Keratinocyte (primary cell): Measurements from ENCODE around the gene TMCC1. TPM values are rescaled to one million over a fixed set of nuclear protein-coding genes. Genes with fewer than 3 reads are reported as not detected.

Experiments used
- DNase-seq: peaks from one replicate; pipeline ENCODE4 v3.0.0-alpha.2; 2011; ENCODE audit warnings: low read depth, missing footprints, low spot score
- FAIRE-seq: peaks from 2 replicates; lab custom pipeline; 2011; peaks lifted over from hg19 to GRCh38; lab: Jason Lieb, UNC
- H2AFZ ChIP-seq: 2 replicates; pipeline ENCODE4 v1.6.0; 2012; ENCODE audit warnings: low read length, control low read depth, inconsistent platforms; ENCODE audit not compliant: control insufficient read depth
- H3K27ac ChIP-seq: 2 replicates; pipeline ENCODE4 v1.5.1; 2011; ENCODE audit warnings: low read length; ENCODE audit not compliant: control insufficient read depth, insufficient read depth
- H3K27me3 ChIP-seq: 3 replicates; pipeline ENCODE4 v1.6.0; 2011; ENCODE audit warnings: low read length; ENCODE audit not compliant: control insufficient read depth, insufficient read depth; ENCODE audit errors: extremely low read depth
- H3K36me3 ChIP-seq, 2 experiments: 2 replicates in 1 of 2; 3 replicates in 1 of 2; pipeline ENCODE4 v1.5.1; 2011; ENCODE audit warnings: low read length in 2 of 2, mild to moderate bottlenecking in 1 of 2; ENCODE audit not compliant: control insufficient read depth in 2 of 2, insufficient read depth in 2 of 2; ENCODE audit errors: extremely low read depth in 1 of 2
- H3K4me1 ChIP-seq: 3 replicates; pipeline ENCODE4 v1.5.1; 2011; ENCODE audit warnings: low read length; ENCODE audit not compliant: control insufficient read depth, insufficient read depth; ENCODE audit errors: extremely low read depth
- H3K4me2 ChIP-seq: 3 replicates; pipeline ENCODE4 v1.6.0; 2011; ENCODE audit warnings: low read depth, low read length; ENCODE audit not compliant: control insufficient read depth, insufficient read depth; ENCODE audit errors: extremely low read depth
- H3K4me3 ChIP-seq, 3 experiments: fragments of 200-600 bp in 1 of 3; sonication (generic) in 1 of 3; 2 replicates in 2 of 3; 3 replicates in 1 of 3; pipeline ENCODE4 v1.5.1; 2011 to 2016; ENCODE audit warnings: low read length in 3 of 3, mild to moderate bottlenecking in 3 of 3, control low read depth in 2 of 3, inconsistent platforms in 1 of 3, low read depth in 1 of 3, mixed read lengths in 1 of 3, mixed run types in 1 of 3, moderate library complexity in 1 of 3; ENCODE audit not compliant: control insufficient read depth in 2 of 3, insufficient read depth in 2 of 3; ENCODE audit errors: extremely low read depth in 1 of 3
- H3K79me2 ChIP-seq: 2 replicates; pipeline ENCODE4 v1.6.0; 2012; ENCODE audit warnings: low read length; ENCODE audit not compliant: control insufficient read depth, insufficient read depth
- H3K9ac ChIP-seq: 3 replicates; pipeline ENCODE4 v1.6.0; 2011; ENCODE audit warnings: low read length; ENCODE audit not compliant: control insufficient read depth, insufficient read depth; ENCODE audit errors: extremely low read depth
- H3K9me1 ChIP-seq: 3 replicates; pipeline ENCODE4 v1.6.0; 2011; ENCODE audit warnings: low read length; ENCODE audit not compliant: control insufficient read depth, insufficient read depth; ENCODE audit errors: extremely low read depth
- H3K9me3 ChIP-seq: 2 replicates; pipeline ENCODE4 v1.5.1; 2012; ENCODE audit warnings: low read depth, low read length; ENCODE audit not compliant: control insufficient read depth
- H4K20me1 ChIP-seq: 3 replicates; pipeline ENCODE4 v1.6.0; 2011; ENCODE audit warnings: low read length; ENCODE audit not compliant: control insufficient read depth, insufficient read depth; ENCODE audit errors: extremely low read depth
- CTCF ChIP-seq, 3 experiments: IDR thresholded peaks in 1 of 3; conservative IDR thresholded peaks in 1 of 3; optimal IDR thresholded peaks in 1 of 3; 2 replicates in 2 of 3; 3 replicates in 1 of 3; pipeline versions ENCODE3 to v1.5.1; 2011; ENCODE audit warnings: low read length in 3 of 3, mild to moderate bottlenecking in 3 of 3, moderate library complexity in 2 of 3, control low read depth in 1 of 3, inconsistent platforms in 1 of 3; ENCODE audit not compliant: insufficient read depth in 2 of 3; ENCODE audit errors: extremely low read depth in 1 of 3
- EZH2 ChIP-seq: IDR thresholded peaks from one replicate; pipeline ENCODE4 v1.6.1; 2012; ENCODE audit warnings: inconsistent platforms, mild to moderate bottlenecking, low read length, moderate library complexity
- dilution Hi-C: fragments of 300-500 bp; cut with MboI; formaldehyde crosslinking; loops from one replicate; pipeline ENCODE4 v1.7.0; 2020; ENCODE audit warnings: low sequenced_read_pairs; ENCODE audit not compliant: extremely low pct_ligation_motif_present
- polyA plus RNA-seq, 5 experiments: library from polyadenylated mRNA; depleted of rRNA in 3 of 5; stranded (reverse) in 3 of 5; stranded (forward) in 1 of 5; unstranded in 1 of 5; fragments of >200 nt; gene quantifications; 1 replicate in 1 of 5; 2 replicates in 3 of 5; 3 replicates in 1 of 5; pipeline versions ENCODE4 v1.2.1 to v1.2.3, GENCODE V29; 2011 to 2012; ENCODE audit warnings: missing spikeins in 2 of 5, low read depth in 1 of 5, low replicate concordance in 1 of 5

Gene TMCC1
- polyA plus RNA-seq, 1 donor (not counting 4 experiments of a cell fraction or from before 2014, with no cell fraction given), result 27.7 TPM

DNA sequence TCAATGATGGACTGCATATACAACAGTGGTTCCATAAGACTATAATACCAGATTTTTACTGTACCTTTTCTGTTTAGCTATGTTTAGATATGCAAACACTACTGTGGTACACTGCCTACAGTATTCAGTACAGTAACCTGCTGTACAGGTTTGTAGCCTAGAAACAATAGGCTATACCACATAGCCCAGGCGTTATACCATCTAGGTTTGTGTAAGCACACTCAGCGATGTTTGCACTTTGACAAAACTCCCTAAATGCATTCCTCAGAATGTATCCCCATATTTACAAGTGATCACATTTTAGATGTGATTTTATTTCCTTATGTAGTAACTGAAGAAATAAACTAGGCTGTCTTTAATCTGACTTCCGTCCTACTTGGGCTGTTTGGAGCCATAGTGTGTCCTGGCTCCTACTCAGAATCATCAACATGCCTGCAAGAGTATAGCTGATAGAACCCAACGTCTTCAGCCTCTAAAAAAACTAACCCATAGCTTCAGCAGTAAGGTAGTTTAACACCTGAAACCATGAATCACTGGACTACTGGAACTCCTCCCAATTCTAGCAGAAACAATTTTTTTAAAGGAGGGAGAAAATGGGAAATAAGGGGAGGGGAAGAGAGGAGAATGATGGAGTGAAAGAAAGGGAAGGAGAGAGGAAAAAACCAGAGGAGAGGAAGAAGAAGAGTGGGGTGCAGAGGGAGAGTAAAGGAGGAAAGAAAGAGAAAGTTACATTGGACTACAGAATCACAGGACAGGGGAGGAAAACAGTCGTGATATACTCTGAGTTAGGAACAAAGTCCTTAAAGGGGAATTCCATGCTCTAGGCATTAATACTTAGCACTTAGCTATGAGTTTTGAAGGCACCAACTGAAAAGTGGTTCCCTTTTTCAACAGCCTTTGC lies 219.4 kb downstream of the TMCC1 start:
- no peaks in the 10 kb centered on the region for H3K9me3 ChIP-seq
- peaks cover 77% of the 10 kb centered on the region for H3K79me2 ChIP-seq
- no peaks in the 10 kb centered on the region for H3K27me3 ChIP-seq
- TF ChIP-seq CTCF (optimal IDR thresholded peaks at IDR 0.05 in 1 of 3, IDR thresholded peaks at IDR 0.05 in 1 of 3, conservative IDR thresholded peaks at IDR 0.05 in 1 of 3; ENCODE audit: extremely low read depth in 1 of 3, insufficient read depth in 2 of 3, low read length in 3 of 3) (no peak), EZH2 (no peak)
- H3K9ac ChIP-seq, result peak overlapping the region; percentile 47
- peak overlapping the region; percentile 81 for H3K4me2 ChIP-seq
- peaks cover 17% of the 10 kb centered on the region for H3K4me1 ChIP-seq
- H4K20me1 ChIP-seq, result no peaks in the 10 kb centered on the region
- no peaks in the 10 kb centered on the region for H3K9me1 ChIP-seq
- peak overlapping the region; percentile 71 for H3K27ac ChIP-seq
- H3K36me3 ChIP-seq, result peaks cover 11 to 17% of the 10 kb centered on the region in 2 experiments
- dilution Hi-C loops, result no loop called here
- DNase-seq (no peak), FAIRE-seq (peak; percentile 68)
- peak overlapping the region; percentile 63 for H2AFZ ChIP-seq
- H3K4me3 ChIP-seq, result peak overlapping the region in 2 of 3 experiments; percentile 31 to 46

DNA sequence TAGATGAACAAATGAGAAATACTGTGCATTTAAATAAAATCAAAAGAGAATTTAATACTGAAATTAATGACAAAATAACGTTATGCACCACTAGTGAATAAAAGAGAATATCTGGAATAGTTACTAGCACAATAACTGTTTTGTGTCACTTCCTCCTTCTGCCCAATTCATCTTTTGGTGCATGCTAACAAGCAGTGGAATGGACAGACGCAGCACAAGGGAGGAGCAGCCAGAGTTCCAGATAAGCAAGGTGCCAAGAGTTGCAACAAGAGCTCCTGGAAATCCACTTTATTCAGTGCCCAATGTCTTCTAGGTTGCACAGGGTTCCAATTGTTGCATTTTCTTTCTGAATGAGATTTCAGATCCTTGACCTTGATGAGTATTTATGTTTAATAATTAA lies 220.5 kb downstream of the TMCC1 start:
- FAIRE-seq, result no peak
- Histone ChIP-seq H3K4me3 (no peak overlapping the region), H3K27ac (no peak overlapping the region), H3K36me3 (peaks cover 10 to 17% of the 10 kb centered on the region in 2 experiments), H3K4me1 (peaks cover 17% of the 10 kb centered on the region), H3K9ac (no peak overlapping the region), H3K4me2 (no peak overlapping the region), H3K79me2 (peaks cover 76% of the 10 kb centered on the region), H3K27me3 (no peaks in the 10 kb centered on the region), H3K9me1 (no peaks in the 10 kb centered on the region), H2AFZ (no peak overlapping the region), H4K20me1 (no peaks in the 10 kb centered on the region), H3K9me3 (no peaks in the 10 kb centered on the region)
- TF ChIP-seq EZH2 (no peak), CTCF (optimal IDR thresholded peaks at IDR 0.05 in 1 of 3, IDR thresholded peaks at IDR 0.05 in 1 of 3, conservative IDR thresholded peaks at IDR 0.05 in 1 of 3; ENCODE audit: extremely low read depth in 1 of 3, insufficient read depth in 2 of 3, low read length in 3 of 3) (no peak)
- dilution Hi-C loops, result no loop called here
- no peak for DNase-seq
